GM12878 (cell line): ENCODE data around the gene KCNMB2. TPM values are rescaled to one million over a fixed set of nuclear protein-coding genes. Genes with fewer than 3 reads are reported as not detected.

Experiments used
- ATAC-seq: fragments of 200-7000 bp; cut with Tn5 transposase; 3 replicates; pipeline ENCODE4 v1.9.1; 2020; ENCODE audit warnings: mild to moderate bottlenecking, moderate library complexity
- BruUV-seq: library from RNA; stranded (reverse); fragments of 400-500 nt; replicated peaks from 2 replicates; lab custom pipeline; 2021; lab: Mats Ljungman, UMichigan
- CTCF ChIA-PET: fragments of 300-600 bp; sonication (Branson Sonifier 250); formaldehyde crosslinking; extraction: SDS; loops from one replicate; lab custom pipeline; 2021; ENCODE audit warnings: inconsistent platforms; lab: Yijun Ruan, JAX
- POLR2A ChIA-PET: fragments of 350-600 bp; formaldehyde crosslinking; extraction: SDS; loops from one replicate; lab custom pipeline; 2021; ENCODE audit warnings: inconsistent platforms; lab: Charles Lee
- RAD21 ChIA-PET: fragments of 300-600 bp; sonication (Branson Sonifier 250); formaldehyde crosslinking; loops from one replicate; lab custom pipeline; 2023; ENCODE audit warnings: antibody characterized with exemption; ENCODE audit not compliant: unreplicated experiment; lab: Charles Lee
- SMC1A ChIA-PET: fragments of 300-600 bp; sonication (Branson Sonifier 250); formaldehyde crosslinking; loops from one replicate; lab custom pipeline; 2023; ENCODE audit not compliant: unreplicated experiment, uncharacterized antibody; lab: Charles Lee
- DNase-seq: peaks from one replicate; pipeline ENCODE4 v3.0.0-alpha.2; 2011; ENCODE audit warnings: low read depth, low spot score
- FAIRE-seq: peaks from 3 replicates; lab custom pipeline; 2011; peaks lifted over from hg19 to GRCh38; lab: Jason Lieb, UNC
- H2AFZ ChIP-seq: 2 replicates; pipeline ENCODE4 v1.6.0; 2011; ENCODE audit warnings: low read depth, low read length, control low read depth; ENCODE audit not compliant: control insufficient read depth
- H3K27ac ChIP-seq: 2 replicates; pipeline ENCODE4 v1.5.1; 2011; ENCODE audit warnings: control low read depth; ENCODE audit not compliant: control insufficient read depth, insufficient read depth
- H3K27me3 ChIP-seq, 2 experiments: replicated peaks in 1 of 2; 2 replicates each; pipeline versions ENCODE4 v1.6.0 to v1.6.1; 2011; ENCODE audit warnings: low read length in 1 of 2; ENCODE audit not compliant: control insufficient read depth in 2 of 2, insufficient read depth in 2 of 2
- H3K36me3 ChIP-seq, 2 experiments: 2 replicates each; pipeline ENCODE4 v1.5.1; 2011; ENCODE audit warnings: low read length in 1 of 2; ENCODE audit not compliant: control insufficient read depth in 2 of 2, insufficient read depth in 2 of 2
- H3K4me1 ChIP-seq: 2 replicates; pipeline ENCODE4 v1.6.1; 2011; ENCODE audit warnings: mild to moderate bottlenecking, low read length, moderate library complexity, mixed read lengths; ENCODE audit not compliant: control insufficient read depth, insufficient read depth
- H3K4me2 ChIP-seq: 2 replicates; pipeline ENCODE4 v1.6.0; 2011; ENCODE audit warnings: control low read depth; ENCODE audit not compliant: control insufficient read depth, insufficient read depth
- H3K4me3 ChIP-seq: fragments of 200-600 bp; sonication (generic); 2 replicates; pipeline ENCODE4 v1.5.1; 2016
- H3K79me2 ChIP-seq: 2 replicates; pipeline ENCODE4 v1.6.0; 2011; ENCODE audit warnings: low read length; ENCODE audit not compliant: control insufficient read depth, insufficient read depth
- H3K9ac ChIP-seq: 2 replicates; pipeline ENCODE4 v1.8.0; 2011; ENCODE audit warnings: low read length, control low read depth, mixed read lengths; ENCODE audit not compliant: control insufficient read depth, insufficient read depth
- H3K9me3 ChIP-seq: replicated peaks from 3 replicates; pipeline ENCODE4 v1.5.1; 2011; ENCODE audit warnings: mild to moderate bottlenecking, low read length; ENCODE audit not compliant: control insufficient read depth, insufficient read depth
- H4K20me1 ChIP-seq: 2 replicates; pipeline ENCODE4 v1.6.0; 2011; ENCODE audit not compliant: control insufficient read depth, insufficient read depth
- CBX5 ChIP-seq: sonication (generic); IDR thresholded peaks from 2 replicates; pipeline ENCODE4 v1.6.1; 2016; ENCODE audit warnings: low read depth, moderate library complexity, mild to moderate bottlenecking, inconsistent platforms
- CEBPB ChIP-seq, 2 experiments: fragments of 150-350 bp in 1 of 2; IDR thresholded peaks; 2 replicates each; pipeline ENCODE4 v1.6.1; 2012 to 2014; ENCODE audit warnings: low read depth in 2 of 2, low read length in 2 of 2, borderline replicate concordance in 1 of 2, inconsistent platforms in 1 of 2
- CREM ChIP-seq: IDR thresholded peaks from 2 replicates; pipeline ENCODE4 v1.6.1; 2014; ENCODE audit warnings: antibody characterized with exemption, low read depth
- DPF2 ChIP-seq: fragments of 450-650 bp; IDR thresholded peaks from 2 replicates; pipeline ENCODE4 v1.6.1; 2017; ENCODE audit warnings: mild to moderate bottlenecking
- ESRRA ChIP-seq: IDR thresholded peaks from 2 replicates; pipeline ENCODE4 v1.6.1; 2012; ENCODE audit warnings: mild to moderate bottlenecking, low read length, improper control_type of control experiment
- FOXM1 ChIP-seq: IDR thresholded peaks from 2 replicates; pipeline ENCODE4 v1.6.1; 2012; ENCODE audit warnings: low read depth, mild to moderate bottlenecking, inconsistent platforms, low read length, moderate library complexity
- GATAD2B ChIP-seq: fragments of 450-650 bp; conservative IDR thresholded peaks from 2 replicates; pipeline ENCODE4 v1.6.1; 2017; ENCODE audit warnings: low read depth, mild to moderate bottlenecking, moderate library complexity
- IRF4 ChIP-seq: IDR thresholded peaks from 2 replicates; pipeline ENCODE4 v1.6.1; 2011; ENCODE audit warnings: low read depth, low read length
- JUNB ChIP-seq: IDR thresholded peaks from 2 replicates; pipeline ENCODE4 v1.6.1; 2016; ENCODE audit warnings: antibody characterized with exemption, mild to moderate bottlenecking
- MEF2A ChIP-seq: IDR thresholded peaks from 2 replicates; pipeline ENCODE4 v1.6.1; 2011; ENCODE audit warnings: low read depth, mild to moderate bottlenecking, low read length, moderate library complexity; ENCODE audit not compliant: insufficient read depth
- MTA3 ChIP-seq: IDR thresholded peaks from 2 replicates; pipeline ENCODE4 v1.6.1; 2012; ENCODE audit warnings: low read length, inconsistent platforms, borderline replicate concordance
- RFX5 ChIP-seq: IDR thresholded peaks from 2 replicates; pipeline ENCODE4 v1.6.1; 2011; ENCODE audit warnings: low read depth, low read length, improper control_type of control experiment
- SRF ChIP-seq, 2 experiments: IDR thresholded peaks; 2 replicates each; pipeline ENCODE4 v1.6.1; 2011; ENCODE audit warnings: low read depth in 2 of 2, low read length in 2 of 2, mild to moderate bottlenecking in 1 of 2, moderate library complexity in 1 of 2
- TAF1 ChIP-seq: IDR thresholded peaks from 2 replicates; pipeline ENCODE4 v1.6.1; 2011; ENCODE audit warnings: mild to moderate bottlenecking, low read depth, low read length, borderline replicate concordance
- TCF12 ChIP-seq: IDR thresholded peaks from 2 replicates; pipeline ENCODE4 v1.6.1; 2011; ENCODE audit warnings: low read depth, mild to moderate bottlenecking, low read length
- ZBED1 ChIP-seq: IDR thresholded peaks from 2 replicates; pipeline ENCODE4 v1.6.1; 2016; ENCODE audit warnings: borderline replicate concordance
- WGBS: methylation state at CpG from one replicate; pipeline ENCODE4 v1.1.6; 2016; ENCODE audit warnings: low lambda C conversion rate; ENCODE audit not compliant: insufficient replicate concordance, insufficient coverage; ENCODE audit errors: missing lambda C conversion rate; 5-methylcytosine and 5-hydroxymethylcytosine counted together
- in situ Hi-C: fragments of 300-500 bp; cut with MboI; formaldehyde crosslinking; loops from 9 replicates; pipeline ENCODE4 v1.14.3; 2018; ENCODE audit warnings: mixed read lengths
- intact Hi-C: fragments of 100-400 bp; cut with micrococcal nuclease; formaldehyde crosslinking; loops from one replicate; pipeline ENCODE4 v1.14.2; 2022; ENCODE audit not compliant: unreplicated experiment
- polyA plus RNA-seq, 11 experiments: library from polyadenylated mRNA; depleted of rRNA in 4 of 11; unstranded in 6 of 11; stranded (reverse) in 5 of 11; fragments of >200 nt; fragmentation: Nextera tagmentation in 4 of 11; fragmentation: Illumina TruSeq in 1 of 11; extraction: Ambion mirVana in 4 of 11; extraction: Trizol in 1 of 11; gene quantifications; 1 replicate in 1 of 11; 2 replicates in 10 of 11; pipeline versions ENCODE4 v1.2.1 to v1.2.3, GENCODE V29; 2011 to 2016; ENCODE audit warnings: inconsistent platforms in 2 of 11, missing spikeins in 2 of 11, low read depth in 1 of 11
- total RNA-seq, 4 experiments: library from RNA; depleted of rRNA in 3 of 4; stranded (reverse); fragments of >200 nt in 3 of 4; fragmentation: Illumina TruSeq in 1 of 4; extraction: Trizol in 1 of 4; gene quantifications; 2 replicates each; pipeline versions ENCODE4 v1.2.1 to v1.2.3, GENCODE V29; 2013 to 2021
- TF ChIP-seq, protein P1 (sequence below): fragments of 450-650 bp; formaldehyde crosslinking; IDR thresholded peaks from 2 replicates; pipeline ENCODE4 v1.4.0; 2020; ENCODE audit warnings: mild to moderate bottlenecking, moderate library complexity

The KCNMB2 gene
- total and polyA plus RNA-seq, 10 of the 15 experiments (the other 5 are each of a cell fraction or from before 2014, with no cell fraction given) = 0.22 to 18.8 (median 11.0) TPM

DNA sequence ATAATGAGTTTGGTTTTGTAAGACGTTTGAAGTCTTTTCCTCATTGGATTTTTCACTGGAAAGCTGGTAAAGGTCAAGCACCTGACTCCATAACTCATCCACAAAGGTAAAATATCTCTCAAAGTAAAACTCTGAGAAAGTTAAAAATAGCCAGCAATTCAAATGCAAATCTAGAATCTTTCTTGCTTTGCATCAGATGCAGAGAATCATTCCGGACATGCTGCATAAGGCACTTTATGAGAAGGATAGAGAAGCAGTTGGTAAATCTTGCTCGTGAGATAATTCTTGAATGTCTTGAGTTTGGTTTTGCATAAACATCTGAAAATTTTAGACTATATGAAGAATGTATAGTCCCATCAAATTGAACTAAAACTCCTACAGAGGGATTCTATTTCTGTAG, 9.1 kb downstream of the KCNMB2 start:
- no TSS peak for BruUV-seq
- DNase-seq (no peak), FAIRE-seq (no peak), ATAC-seq (no peak)
- H3K9me3 ChIP-seq = no peaks in the 10 kb centered on the region; the same call in 2 of the 3 replicates
- H4K20me1 ChIP-seq = no peaks in the 10 kb centered on the region
- H3K36me3 ChIP-seq = no peaks in the 10 kb centered on the region
- peak overlapping the region; percentile 11; the same call in 1 of the 2 replicates for H3K4me3 ChIP-seq
- peaks cover 75% of the 10 kb centered on the region for H3K79me2 ChIP-seq
- in situ Hi-C loops (no loop called here), intact Hi-C loops (no loop called here)
- H3K27me3 ChIP-seq = no peaks in the 10 kb centered on the region
- ChIA-PET SMC1A (no interaction called here), RAD21 (interaction anchor here (1.2 kb wide), 1 partner anchor 27 kb away, joined by 3 read pairs; no protein-coding TSS in a partner anchor), POLR2A (interaction anchor here (1.3 kb wide), 1 partner anchor 18 kb away, joined by 3 read pairs; no protein-coding TSS in a partner anchor), CTCF (interaction anchor here (0.9 kb wide), 1 partner anchor 422 kb away, joined by 3 read pairs; no protein-coding TSS in a partner anchor)
- peak overlapping the region; percentile 62 for H3K9ac ChIP-seq
- peak overlapping the region; percentile 61 for H3K4me2 ChIP-seq
- H3K4me1 ChIP-seq = peaks cover 38% of the 10 kb centered on the region
- H3K27ac ChIP-seq = peak overlapping the region; percentile 82
- 0 out of 2 replicates have a peak, but pooled peaks have one; percentile 57 for TF ChIP-seq MTA3
- TF ChIP-seq ESRRA = no peak
- TF ChIP-seq TCF12 = no peak
- no peak for TF ChIP-seq IRF4
- 0 out of 2 replicates have a peak, but pooled peaks have one; percentile 40 for TF ChIP-seq CREM
- TF ChIP-seq JUNB = peak; percentile 26; the same call in 1 of the 2 replicates
- peak; percentile 57; the same call in 1 of the 2 replicates for TF ChIP-seq TAF1
- peak; percentile 9; the same call in 1 of the 2 replicates for TF ChIP-seq ZBED1
- peak; percentile 78 to 93 for TF ChIP-seq SRF (IDR thresholded peaks at IDR 0.05; ENCODE audit: low read depth in 2 of 2, low read length in 2 of 2)
- TF ChIP-seq RFX5 = no peak
- TF ChIP-seq GATAD2B = no peak
- TF ChIP-seq CEBPB (IDR thresholded peaks at IDR 0.05; ENCODE audit: borderline replicate concordance in 1 of 2, low read depth in 2 of 2, low read length in 2 of 2) = 0 out of 4 replicates have a peak, but pooled peaks of 1 of the 2 experiments have one; percentile 19
- TF ChIP-seq, protein P1, sequence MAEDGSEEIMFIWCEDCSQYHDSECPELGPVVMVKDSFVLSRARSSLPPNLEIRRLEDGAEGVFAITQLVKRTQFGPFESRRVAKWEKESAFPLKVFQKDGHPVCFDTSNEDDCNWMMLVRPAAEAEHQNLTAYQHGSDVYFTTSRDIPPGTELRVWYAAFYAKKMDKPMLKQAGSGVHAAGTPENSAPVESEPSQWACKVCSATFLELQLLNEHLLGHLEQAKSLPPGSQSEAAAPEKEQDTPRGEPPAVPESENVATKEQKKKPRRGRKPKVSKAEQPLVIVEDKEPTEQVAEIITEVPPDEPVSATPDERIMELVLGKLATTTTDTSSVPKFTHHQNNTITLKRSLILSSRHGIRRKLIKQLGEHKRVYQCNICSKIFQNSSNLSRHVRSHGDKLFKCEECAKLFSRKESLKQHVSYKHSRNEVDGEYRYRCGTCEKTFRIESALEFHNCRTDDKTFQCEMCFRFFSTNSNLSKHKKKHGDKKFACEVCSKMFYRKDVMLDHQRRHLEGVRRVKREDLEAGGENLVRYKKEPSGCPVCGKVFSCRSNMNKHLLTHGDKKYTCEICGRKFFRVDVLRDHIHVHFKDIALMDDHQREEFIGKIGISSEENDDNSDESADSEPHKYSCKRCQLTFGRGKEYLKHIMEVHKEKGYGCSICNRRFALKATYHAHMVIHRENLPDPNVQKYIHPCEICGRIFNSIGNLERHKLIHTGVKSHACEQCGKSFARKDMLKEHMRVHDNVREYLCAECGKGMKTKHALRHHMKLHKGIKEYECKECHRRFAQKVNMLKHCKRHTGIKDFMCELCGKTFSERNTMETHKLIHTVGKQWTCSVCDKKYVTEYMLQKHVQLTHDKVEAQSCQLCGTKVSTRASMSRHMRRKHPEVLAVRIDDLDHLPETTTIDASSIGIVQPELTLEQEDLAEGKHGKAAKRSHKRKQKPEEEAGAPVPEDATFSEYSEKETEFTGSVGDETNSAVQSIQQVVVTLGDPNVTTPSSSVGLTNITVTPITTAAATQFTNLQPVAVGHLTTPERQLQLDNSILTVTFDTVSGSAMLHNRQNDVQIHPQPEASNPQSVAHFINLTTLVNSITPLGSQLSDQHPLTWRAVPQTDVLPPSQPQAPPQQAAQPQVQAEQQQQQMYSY = no peak
- peak; percentile 44; the same call in 1 of the 2 replicates for TF ChIP-seq FOXM1
- no peak for TF ChIP-seq DPF2
- 0 out of 2 replicates have a peak, but pooled peaks have one; percentile 23 for TF ChIP-seq CBX5
- peak; percentile 71; the same call in 1 of the 2 replicates for TF ChIP-seq MEF2A
- H2AFZ ChIP-seq = peak overlapping the region; percentile 33
- 26% methylated on average over 3 of the region's 3 CpGs for WGBS
